KMS-11 (cell line): ENCODE results near the gene SHC3.

ENCODE experiments used
- H2AFZ ChIP-seq: fragments of 200-600 bp; sonication (generic); 2 replicates; pipeline ENCODE4 v1.6.1; 2016; ENCODE audit warnings: antibody characterized with exemption, mixed run types, low read depth
- H3K27ac ChIP-seq: fragments of 200-600 bp; sonication (generic); 2 replicates; pipeline ENCODE4 v1.6.1; 2016; ENCODE audit warnings: mild to moderate bottlenecking, mixed run types
- H3K27me3 ChIP-seq: fragments of 200-600 bp; sonication (generic); 2 replicates; pipeline ENCODE4 v1.6.1; 2017; ENCODE audit warnings: mild to moderate bottlenecking, low read depth, mixed run types, moderate library complexity; ENCODE audit not compliant: insufficient read depth
- H3K36me3 ChIP-seq: fragments of 200-600 bp; sonication (generic); 2 replicates; pipeline ENCODE4 v1.6.1; 2017; ENCODE audit warnings: mild to moderate bottlenecking, mixed run types; ENCODE audit not compliant: insufficient read depth
- H3K4me1 ChIP-seq: fragments of 200-600 bp; sonication (generic); 2 replicates; pipeline ENCODE4 v1.6.1; 2016; ENCODE audit warnings: mild to moderate bottlenecking, low read depth, mixed run types; ENCODE audit not compliant: poor library complexity, severe bottlenecking
- H3K4me2 ChIP-seq: fragments of 200-600 bp; sonication (generic); 2 replicates; pipeline ENCODE4 v1.7.0; 2016; ENCODE audit warnings: mild to moderate bottlenecking, mixed run types
- H3K4me3 ChIP-seq: fragments of 200-600 bp; sonication (generic); IDR thresholded peaks from 2 replicates; pipeline ENCODE4 v1.6.1; 2017; ENCODE audit warnings: low read depth, low read length, mixed read lengths; ENCODE audit not compliant: insufficient read depth
- H3K79me2 ChIP-seq: fragments of 200-600 bp; sonication (generic); 2 replicates; pipeline ENCODE4 v1.6.1; 2016; ENCODE audit warnings: low read depth, mixed run types; ENCODE audit not compliant: insufficient read depth
- H3K9ac ChIP-seq: fragments of 200-600 bp; sonication (generic); 2 replicates; pipeline ENCODE4 v1.6.1; 2016; ENCODE audit warnings: mild to moderate bottlenecking, mixed run types
- H4K20me1 ChIP-seq: fragments of 200-600 bp; sonication (generic); 2 replicates; pipeline ENCODE4 v1.6.1; 2016; ENCODE audit warnings: mild to moderate bottlenecking, mixed run types; ENCODE audit not compliant: insufficient read depth
- TF ChIP-seq, protein P1 (sequence below): fragments of 200-600 bp; sonication (generic); conservative IDR thresholded peaks from 2 replicates; pipeline ENCODE4 v1.6.1; 2017; ENCODE audit warnings: low read depth, mild to moderate bottlenecking, antibody characterized with exemption, low read length, moderate library complexity, mixed read lengths

Gene SHC3

DNA sequence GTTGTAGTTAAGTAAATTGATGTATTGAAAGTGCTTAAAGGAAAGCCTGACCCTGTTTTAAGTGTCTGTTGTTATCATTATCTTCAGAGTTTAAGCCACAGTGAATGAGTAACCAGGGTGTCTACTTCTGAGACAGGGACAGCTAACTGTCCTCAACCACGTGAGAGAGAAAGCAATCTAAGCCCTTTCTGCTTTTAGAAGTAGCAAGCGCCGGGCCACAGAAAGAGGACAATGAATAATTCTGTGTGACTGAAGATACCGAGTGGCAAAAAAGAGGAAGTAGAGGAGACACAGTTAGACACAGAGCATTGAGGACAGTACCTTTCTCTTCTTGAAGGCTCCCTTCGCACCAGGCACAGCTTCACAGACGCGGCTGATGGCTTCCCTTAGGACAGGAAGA, 101.1 kb downstream of the SHC3 start:
- Histone ChIP-seq H3K79me2 (no peaks in the 10 kb centered on the region), H3K27me3 (no peaks in the 10 kb centered on the region), H3K36me3 (no peaks in the 10 kb centered on the region), H3K27ac (no peak overlapping the region), H4K20me1 (no peaks in the 10 kb centered on the region), H3K4me2 (no peak overlapping the region), H3K4me1 (no peaks in the 10 kb centered on the region), H2AFZ (no peak overlapping the region), H3K9ac (no peak overlapping the region), H3K4me3 (no peak overlapping the region)
- TF ChIP-seq, protein P1, sequence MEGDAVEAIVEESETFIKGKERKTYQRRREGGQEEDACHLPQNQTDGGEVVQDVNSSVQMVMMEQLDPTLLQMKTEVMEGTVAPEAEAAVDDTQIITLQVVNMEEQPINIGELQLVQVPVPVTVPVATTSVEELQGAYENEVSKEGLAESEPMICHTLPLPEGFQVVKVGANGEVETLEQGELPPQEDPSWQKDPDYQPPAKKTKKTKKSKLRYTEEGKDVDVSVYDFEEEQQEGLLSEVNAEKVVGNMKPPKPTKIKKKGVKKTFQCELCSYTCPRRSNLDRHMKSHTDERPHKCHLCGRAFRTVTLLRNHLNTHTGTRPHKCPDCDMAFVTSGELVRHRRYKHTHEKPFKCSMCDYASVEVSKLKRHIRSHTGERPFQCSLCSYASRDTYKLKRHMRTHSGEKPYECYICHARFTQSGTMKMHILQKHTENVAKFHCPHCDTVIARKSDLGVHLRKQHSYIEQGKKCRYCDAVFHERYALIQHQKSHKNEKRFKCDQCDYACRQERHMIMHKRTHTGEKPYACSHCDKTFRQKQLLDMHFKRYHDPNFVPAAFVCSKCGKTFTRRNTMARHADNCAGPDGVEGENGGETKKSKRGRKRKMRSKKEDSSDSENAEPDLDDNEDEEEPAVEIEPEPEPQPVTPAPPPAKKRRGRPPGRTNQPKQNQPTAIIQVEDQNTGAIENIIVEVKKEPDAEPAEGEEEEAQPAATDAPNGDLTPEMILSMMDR = no peak

DNA sequence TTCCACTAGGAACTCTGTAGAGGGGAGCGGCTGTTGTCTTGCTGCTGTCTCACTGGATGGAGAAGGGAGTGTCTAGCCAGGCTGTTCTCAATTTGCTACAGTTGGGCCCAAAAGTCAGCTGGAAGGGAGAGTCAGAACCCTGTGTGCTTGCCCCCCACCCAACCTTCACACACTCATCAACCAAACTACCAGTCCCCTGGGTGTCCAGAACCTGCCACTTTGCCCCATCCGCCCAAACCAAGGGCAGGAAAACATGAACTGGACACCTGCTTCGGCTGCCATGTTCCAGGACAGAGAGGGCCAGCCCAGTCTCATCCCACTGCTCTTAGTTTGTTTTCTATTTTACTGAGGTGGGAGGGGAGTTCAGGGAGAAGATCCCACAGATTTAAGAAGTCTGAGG, 105.2 kb downstream of the SHC3 start:
- TF ChIP-seq, protein P1 = no peak
- Histone ChIP-seq H3K27me3 (no peaks in the 10 kb centered on the region), H3K4me1 (no peaks in the 10 kb centered on the region), H4K20me1 (no peaks in the 10 kb centered on the region), H3K36me3 (no peaks in the 10 kb centered on the region), H3K27ac (no peak overlapping the region), H3K4me2 (no peak overlapping the region), H3K9ac (no peak overlapping the region), H3K4me3 (no peak overlapping the region), H2AFZ (no peak overlapping the region), H3K79me2 (no peaks in the 10 kb centered on the region)

DNA sequence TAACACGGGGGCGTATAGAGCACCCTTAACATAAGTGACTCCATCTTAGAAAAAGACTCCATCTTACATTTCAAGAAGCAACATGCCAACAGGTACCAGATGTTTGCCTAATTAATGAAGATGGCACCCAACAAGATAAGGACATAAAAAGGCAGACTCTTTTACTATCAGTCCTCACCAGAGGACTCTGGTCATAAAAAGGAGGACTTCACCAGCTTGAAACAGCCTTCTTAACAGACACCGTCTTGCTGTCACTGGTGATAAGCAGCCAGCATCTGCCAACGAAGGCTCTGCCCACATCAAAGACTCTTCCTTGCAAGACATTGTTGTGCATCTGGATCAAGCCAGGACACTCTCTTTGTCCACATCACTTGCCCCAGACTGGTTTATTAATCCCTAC, 107.0 kb downstream of the SHC3 start:
- no peak overlapping the region for H3K9ac ChIP-seq
- H3K4me2 ChIP-seq = no peak overlapping the region
- H3K4me3 ChIP-seq = no peak overlapping the region
- H3K4me1 ChIP-seq = no peaks in the 10 kb centered on the region
- H3K27me3 ChIP-seq = no peaks in the 10 kb centered on the region
- H3K27ac ChIP-seq = no peak overlapping the region
- H3K36me3 ChIP-seq = no peaks in the 10 kb centered on the region
- no peaks in the 10 kb centered on the region for H4K20me1 ChIP-seq
- H3K79me2 ChIP-seq = no peaks in the 10 kb centered on the region
- H2AFZ ChIP-seq = no peak overlapping the region
- TF ChIP-seq, protein P1 = no peak

DNA sequence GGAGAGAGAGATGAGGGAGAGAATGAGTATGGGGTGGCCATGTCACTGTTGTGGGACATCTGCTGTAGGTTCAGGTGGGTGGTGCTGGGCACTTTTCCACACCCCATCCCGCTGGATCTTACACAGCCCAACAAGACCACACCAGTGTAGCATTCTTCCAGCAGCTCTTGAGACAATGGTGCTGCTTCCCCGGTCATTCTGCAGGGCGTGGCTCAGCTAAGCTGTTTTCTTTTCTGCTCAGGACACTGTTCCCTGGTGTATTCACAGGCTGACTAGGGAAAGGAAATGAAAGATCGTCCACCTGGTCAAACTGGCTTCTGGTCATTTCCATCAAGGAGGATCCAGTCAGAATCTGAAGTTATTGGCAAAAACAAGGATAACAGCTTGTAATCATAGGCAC, 111.8 kb downstream of the SHC3 start:
- Histone ChIP-seq H3K4me2 (no peak overlapping the region), H2AFZ (no peak overlapping the region), H3K4me1 (no peaks in the 10 kb centered on the region)

More for the DNA sequence above, 111.8 kb downstream of the SHC3 start:
- Histone ChIP-seq H4K20me1 (no peaks in the 10 kb centered on the region), H3K4me3 (no peak overlapping the region), H3K27me3 (no peaks in the 10 kb centered on the region), H3K79me2 (no peaks in the 10 kb centered on the region), H3K36me3 (no peaks in the 10 kb centered on the region), H3K27ac (no peak overlapping the region), H3K9ac (no peak overlapping the region)
- TF ChIP-seq, protein P1 = no peak
